ENCODE measurements around the gene C9orf57. TPM values are rescaled to one million over a fixed set of nuclear protein-coding genes. Genes with fewer than 3 reads are reported as not detected.
"Not testable (repeated sequence)": the region's sequence is repeated elsewhere in the genome, so short reads cannot be mapped to it uniquely, and the experiment has no call there.

The C9orf57 gene, protein sequence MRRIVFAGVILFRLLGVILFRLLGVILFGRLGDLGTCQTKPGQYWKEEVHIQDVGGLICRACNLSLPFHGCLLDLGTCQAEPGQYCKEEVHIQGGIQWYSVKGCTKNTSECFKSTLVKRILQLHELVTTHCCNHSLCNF
- not detected for polyA plus RNA-seq

DNA sequence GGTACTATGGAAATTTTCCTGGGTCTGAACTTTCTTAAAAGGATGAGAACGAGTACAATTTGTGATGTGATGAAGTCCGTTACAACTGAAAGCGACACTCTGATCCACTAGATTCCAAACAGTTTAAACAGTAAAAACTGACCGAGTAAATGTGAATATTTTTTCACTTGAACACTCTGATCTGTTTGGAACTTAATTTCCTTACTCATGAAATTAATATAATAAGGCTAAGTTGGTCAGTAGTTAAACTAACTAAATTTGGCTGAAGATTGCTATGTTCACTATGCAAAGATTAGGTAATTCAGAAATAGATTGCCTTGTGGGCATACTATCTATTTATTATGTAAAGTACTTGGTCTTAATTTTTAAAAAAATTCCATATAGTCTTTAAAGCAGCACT is at the start of gene C9orf57:
Gene C9orf57 (minus strand): TSS at position 101 of the 400 bp plus-strand sequence. CDS start 1,282 bp downstream, outside the sequence.
- no peak within 1 kb of the TSS for H3K27ac ChIP-seq (ENCODE audit: low read depth, low read length)

DNA sequence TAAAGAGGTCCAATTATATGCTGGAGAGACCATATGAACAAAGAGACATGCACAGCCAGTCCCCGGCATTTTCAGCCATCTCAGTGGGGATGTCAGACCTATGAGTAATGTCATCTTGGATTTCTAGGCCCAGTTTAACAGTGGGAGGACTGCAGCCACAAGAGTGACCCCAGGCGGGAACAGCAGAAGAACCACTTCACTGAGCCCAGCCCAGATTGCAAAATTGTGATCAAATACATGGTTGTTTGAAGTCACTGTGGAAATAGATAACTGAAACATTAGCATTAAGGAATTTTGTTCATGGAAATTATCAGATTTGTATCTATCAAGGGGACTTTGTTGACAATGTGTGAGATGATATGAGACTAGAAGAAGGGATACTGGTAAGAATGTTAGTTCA is 42.1 kb upstream of the C9orf57 start:
- 86 to 92% (median 87%) methylated on average over 2 of the region's 2 CpGs for WGBS, 3 donors
- H3K27ac ChIP-seq (ENCODE audit: low read depth, low read length) = no peak overlapping the region

More for the DNA sequence above, at the start of gene C9orf57:
- 93 to 97% (median 95%) methylated on average over 4 of the region's 4 CpGs for WGBS, 3 donors

DNA sequence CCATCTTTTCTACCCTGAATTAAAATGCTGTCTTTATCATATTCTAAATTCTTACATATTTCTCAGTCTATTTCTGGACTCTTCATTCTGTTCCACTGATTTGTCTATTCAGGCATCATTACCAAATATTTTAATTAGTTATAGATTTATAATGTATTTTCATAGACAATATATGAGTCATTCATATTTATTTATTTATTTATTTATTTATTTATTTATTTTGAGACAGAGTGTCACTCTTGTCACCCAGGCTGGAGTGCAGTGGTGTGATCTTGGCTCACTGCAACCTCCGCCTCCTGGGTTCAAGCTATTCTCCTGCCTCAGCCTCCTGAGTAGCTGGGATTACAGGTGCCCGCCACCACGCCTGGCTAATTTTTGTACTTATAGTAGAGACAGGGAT is 35.1 kb upstream of the C9orf57 start:
- H3K27ac ChIP-seq (ENCODE audit: low read depth, low read length) = not testable (repeated sequence)
- 59 to 83% (median 78%) methylated on average over 3 of the region's 3 CpGs for WGBS, 3 donors

DNA sequence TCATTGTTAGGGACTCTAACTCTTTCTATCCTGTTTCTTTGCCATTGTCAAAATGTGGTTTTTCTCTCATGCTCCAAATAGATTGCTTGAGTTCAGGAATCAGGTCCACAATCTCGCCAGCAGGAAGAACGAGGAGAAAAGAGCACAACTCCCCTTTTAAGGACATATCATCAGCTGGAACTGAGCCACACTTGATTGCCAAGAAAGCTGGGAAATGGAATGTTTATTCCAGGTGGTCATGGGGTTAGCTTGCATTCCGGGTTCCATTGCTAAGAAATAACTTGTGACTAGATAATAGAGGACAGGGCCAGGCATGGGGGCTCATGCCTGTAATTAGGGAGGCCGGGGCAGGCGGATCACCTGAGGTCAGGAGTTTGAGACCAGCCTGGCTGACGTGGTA is 32.4 kb upstream of the C9orf57 start:
- WGBS, 3 donors = 51 to 73% (median 72%) methylated on average over 6 of the region's 6 CpGs
- H3K27ac ChIP-seq (ENCODE audit: low read depth, low read length) = no peak overlapping the region

DNA sequence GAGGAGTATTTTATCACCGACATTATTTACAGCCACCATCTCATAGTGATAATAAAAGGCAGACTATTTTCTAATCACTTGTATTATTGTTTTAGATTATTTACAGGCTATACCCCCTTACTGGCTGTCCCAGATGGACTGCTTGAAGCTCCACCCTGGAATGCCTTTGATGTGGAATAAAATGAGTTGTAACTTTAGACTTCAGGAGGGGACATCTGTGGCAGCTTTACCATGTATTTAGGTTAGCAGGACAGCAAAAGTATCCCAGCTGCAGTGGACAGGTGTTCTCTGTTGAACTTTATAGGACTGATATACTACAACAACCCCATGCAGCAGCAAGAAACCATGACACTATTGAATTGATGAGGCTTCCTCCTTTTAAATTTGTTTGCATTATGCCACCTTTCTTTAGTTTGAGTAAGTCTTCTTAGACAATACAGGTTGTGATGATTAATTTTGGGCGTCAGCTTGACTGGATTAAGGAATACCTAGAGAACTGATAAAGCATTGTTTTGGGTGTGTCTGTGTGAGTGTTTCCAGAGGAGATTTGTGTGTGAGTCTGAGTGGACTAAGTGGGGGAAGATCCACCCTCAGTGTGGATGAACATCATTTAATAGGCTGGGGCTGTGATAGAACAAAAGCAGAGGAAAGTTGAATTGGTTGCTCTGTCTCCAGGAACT is 29.2 kb upstream of the C9orf57 start:
- no peak overlapping the region for H3K27ac ChIP-seq (ENCODE audit: low read depth, low read length)
- WGBS, 3 donors = 67 to 84% (median 80%) methylated on average over 2 of the region's 2 CpGs

DNA sequence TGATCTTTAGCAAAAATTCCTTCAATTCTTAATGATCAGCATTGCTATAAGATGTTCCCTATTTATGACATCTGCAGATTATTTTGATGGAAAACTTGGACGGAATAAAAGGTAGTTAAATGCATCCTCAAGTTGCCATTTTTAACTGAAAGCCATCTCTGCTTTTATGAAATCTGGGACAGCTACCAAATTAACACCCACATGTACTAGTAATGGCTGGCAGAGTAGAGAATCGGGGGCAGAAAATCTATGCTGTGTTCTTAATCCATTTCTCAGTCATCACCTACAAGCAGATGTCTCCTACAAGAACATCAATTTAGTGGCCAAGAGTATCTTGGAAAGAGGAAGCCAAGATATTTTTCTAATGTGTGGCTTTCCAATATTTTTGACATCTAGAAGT is 22.1 kb upstream of the C9orf57 start:
- H3K27ac ChIP-seq (ENCODE audit: low read depth, low read length) = no peak overlapping the region
- WGBS, 3 donors = 76 to 89% (median 81%) methylated on average over 2 of the region's 2 CpGs

DNA sequence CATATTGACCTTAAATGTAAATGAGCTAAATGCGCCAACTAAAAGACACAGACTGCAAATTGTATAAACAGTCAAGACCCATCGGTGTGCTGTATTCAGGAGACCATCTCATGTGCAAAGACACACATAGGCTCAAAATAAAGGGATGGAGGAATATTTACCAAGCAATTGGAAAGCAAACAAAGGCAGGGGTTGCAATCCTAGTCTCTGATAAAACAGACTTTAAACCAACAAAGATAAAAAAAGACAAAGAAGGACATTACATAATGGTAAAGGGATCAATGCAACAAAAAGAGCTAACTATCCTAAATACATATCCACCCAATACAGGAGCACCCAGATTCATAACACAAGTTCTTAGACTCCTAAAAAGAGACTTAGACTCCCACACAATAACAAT is 14.3 kb upstream of the C9orf57 start:
- WGBS, 3 donors = 68 to 86% (median 84%) methylated on average over 2 of the region's 2 CpGs
- H3K27ac ChIP-seq (ENCODE audit: low read depth, low read length) = not testable (repeated sequence)

DNA sequence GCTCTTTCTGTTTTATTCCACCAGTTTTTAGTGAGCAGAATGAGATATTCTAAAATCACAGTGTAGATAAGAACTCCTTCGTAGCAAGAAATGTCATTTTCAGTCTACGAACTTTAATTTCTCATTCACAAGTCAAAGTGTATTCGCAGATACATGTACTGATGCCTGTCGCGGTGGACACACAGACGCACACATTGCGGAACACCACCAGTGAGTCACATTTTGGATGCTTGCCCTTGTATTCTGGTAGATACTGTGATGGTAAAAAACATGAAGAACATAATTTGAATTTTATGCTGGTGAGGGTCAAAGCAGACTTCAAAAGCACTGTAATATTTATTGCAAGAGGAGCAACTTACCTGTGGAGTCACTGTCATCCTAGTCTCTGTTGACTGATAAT is 4.7 kb upstream of the C9orf57 start:
- no peak overlapping the region for H3K27ac ChIP-seq (ENCODE audit: low read depth, low read length)
- 72 to 81% (median 77%) methylated on average over 7 of the region's 7 CpGs for WGBS, 3 donors

DNA sequence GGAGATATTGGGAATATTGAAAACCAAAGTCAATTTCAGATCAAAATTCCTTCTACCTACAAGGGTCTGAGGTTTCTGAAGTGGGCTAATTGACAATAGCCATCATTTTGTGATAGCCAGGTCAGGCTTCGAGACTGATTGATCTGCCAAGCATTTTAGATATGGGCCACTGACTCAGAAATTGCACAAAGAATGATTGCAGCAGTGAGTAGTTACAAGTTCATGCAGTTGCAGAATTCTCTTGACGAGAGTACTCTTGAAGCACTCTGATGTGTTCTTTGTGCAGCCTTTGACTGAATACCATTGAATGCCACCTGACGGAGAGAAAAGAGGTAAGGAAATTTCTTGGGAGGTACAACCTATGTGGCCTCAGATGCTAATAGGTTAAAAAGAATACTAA is 8.3 kb downstream of the C9orf57 start:
- H3K27ac ChIP-seq (ENCODE audit: low read depth, low read length) = no peak overlapping the region
- 84 to 90% (median 90%) methylated on average over 3 of the region's 3 CpGs for WGBS, 3 donors

DNA sequence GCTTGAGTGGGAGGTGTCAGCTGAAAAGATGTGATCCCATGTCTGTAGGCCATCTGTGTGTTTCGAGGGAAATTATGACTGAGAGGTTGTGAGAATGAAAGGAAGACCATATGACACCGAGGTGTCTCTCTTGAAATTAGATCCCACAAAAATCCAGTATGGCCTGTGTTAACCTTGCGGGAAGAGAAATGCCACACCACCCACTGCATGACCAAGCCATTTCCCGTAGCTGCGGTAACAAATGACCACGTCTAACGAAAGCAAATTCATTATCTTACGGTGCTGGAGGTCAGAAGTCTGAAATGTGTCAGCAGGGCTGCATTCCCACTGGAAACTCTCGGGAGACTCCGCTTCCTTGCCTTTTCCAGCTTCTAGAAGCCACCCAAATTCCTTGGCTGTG is 11.6 kb downstream of the C9orf57 start:
- H3K27ac ChIP-seq (ENCODE audit: low read depth, low read length) = no peak overlapping the region
- 77 to 86% (median 82%) methylated on average over 10 of the region's 10 CpGs for WGBS, 3 donors

DNA sequence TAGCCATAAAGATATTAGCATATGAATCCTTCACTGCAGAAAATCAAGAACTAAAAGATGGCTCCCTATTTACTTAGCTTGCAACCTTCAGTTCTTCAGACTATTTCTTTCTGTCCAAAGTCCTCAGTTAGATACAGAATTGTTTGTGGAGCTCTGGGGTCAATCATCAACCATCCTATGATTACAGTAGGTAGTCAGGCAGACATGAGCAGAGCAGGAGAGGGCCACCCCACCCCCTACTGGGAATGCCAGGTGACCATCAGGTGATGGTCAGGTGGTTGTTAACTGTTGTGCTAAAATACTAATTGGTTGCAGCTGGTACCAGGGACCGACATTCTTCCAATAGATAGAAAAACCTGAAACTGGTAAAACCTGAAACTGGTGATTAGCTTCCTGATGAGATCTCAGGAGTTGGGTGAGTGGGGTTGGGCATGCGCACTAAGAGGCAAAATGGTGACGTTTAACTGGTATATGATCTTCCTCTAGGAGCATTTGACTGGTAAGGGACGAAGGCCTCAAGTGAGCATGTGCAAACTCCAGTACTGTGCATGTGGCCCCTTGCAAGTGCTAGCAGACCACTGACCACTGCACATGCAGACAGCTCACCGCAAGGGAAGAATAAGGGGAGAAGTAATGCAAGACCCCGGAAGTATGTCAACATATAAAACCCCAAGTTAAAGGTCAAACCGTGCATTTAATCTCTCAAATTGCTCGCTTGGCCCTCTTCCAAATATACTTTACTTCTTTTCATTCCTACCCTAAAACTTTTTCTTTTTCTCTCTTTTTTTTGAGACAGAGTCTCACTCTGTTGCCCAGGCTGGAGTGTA is 13.6 kb downstream of the C9orf57 start:
- no peak overlapping the region for H3K27ac ChIP-seq (ENCODE audit: low read depth, low read length)
- WGBS, 3 donors = 78 to 90% (median 85%) methylated on average over 8 of the region's 8 CpGs

DNA sequence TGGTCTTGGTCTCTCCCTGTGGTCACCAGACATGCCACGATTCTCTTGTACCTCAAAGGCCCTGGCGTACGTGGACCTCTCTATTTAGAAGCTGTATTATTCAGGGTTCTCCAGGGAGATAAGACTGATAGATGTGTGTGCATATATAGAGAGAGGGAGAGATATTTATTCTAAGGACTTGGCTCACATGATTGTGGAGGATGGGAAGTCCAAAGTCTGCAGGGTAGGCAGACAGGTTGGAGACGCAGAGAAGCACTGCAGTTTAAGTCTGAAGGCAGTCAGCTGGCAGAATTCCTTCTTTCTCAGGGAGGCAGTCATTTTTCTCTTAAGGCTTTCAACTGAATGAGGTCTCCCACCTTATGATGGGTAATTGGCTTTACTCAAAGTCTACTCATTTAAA is 16.3 kb downstream of the C9orf57 start:
- no peak overlapping the region for H3K27ac ChIP-seq (ENCODE audit: low read depth, low read length)
- WGBS, 3 donors = 43 to 89% (median 86%) methylated on average over 4 of the region's 4 CpGs

DNA sequence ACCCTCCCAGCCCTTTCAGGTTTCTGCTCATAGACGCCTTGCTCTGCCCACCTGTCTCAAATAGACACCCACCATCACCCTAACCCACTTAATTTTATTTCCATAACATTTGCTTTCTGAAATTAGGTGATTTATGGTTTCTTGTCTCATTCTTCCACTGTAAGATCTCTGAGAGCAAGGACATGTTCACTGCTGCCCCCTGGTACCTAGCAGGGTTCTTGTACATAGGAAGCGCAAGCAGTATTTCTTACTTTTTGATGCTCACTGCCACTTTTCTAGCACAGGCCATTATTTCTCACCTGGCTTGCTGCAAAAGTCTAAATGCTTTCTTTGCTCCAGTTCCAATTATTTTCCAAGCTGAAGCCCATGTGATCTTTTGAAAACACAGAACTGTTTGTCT is 16.8 kb downstream of the C9orf57 start:
- H3K27ac ChIP-seq (ENCODE audit: low read depth, low read length) = no peak overlapping the region
- 92 to 98% (median 98%) methylated on average over 2 of the region's 2 CpGs for WGBS, 3 donors

DNA sequence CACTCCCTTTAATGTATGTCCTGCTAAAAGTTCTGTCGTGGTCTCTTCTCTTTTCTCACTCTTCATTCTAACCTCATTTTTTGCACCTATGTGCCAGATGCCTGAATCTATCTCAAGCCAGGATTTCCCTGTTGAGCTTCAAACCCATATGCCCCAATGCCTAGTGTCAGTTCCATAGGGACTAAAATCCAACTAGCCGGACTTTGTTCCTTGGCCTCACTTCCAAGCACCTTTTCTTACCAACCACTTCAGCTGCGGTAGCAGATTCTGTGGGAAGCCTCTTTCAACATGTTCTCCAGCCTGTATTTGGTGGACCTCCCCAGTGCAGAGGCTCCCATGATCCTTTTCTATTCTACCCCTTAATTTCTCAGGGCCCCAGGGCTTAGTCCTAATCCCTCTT is 17.5 kb downstream of the C9orf57 start:
- WGBS, 3 donors = 84 to 98% (median 85%) methylated on average over 3 of the region's 3 CpGs
- no peak overlapping the region for H3K27ac ChIP-seq (ENCODE audit: low read depth, low read length)

DNA sequence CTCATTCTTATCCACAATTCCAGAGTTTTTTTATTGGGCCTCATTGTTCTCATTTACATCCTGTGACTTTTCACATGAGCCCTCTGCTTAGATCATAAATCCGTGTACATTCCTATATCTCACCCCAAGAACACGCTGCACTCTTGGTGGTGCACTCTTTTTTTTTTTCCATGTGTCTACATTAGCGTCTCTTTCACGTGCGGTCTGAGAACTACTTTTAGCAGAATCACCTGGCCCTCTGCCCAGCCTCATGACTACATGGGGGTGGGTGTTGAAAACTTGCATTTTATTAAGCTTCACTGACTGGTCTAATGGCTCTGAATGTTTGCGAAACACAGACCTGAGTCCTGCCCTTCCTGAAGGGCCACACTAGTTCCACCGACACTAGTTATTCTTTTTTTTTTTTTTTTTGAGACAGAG is 18.6 kb downstream of the C9orf57 start:
- no peak overlapping the region for H3K27ac ChIP-seq (ENCODE audit: low read depth, low read length)
- WGBS, 3 donors = 11 to 43% (median 13%) methylated on average over 7 of the region's 7 CpGs

DNA sequence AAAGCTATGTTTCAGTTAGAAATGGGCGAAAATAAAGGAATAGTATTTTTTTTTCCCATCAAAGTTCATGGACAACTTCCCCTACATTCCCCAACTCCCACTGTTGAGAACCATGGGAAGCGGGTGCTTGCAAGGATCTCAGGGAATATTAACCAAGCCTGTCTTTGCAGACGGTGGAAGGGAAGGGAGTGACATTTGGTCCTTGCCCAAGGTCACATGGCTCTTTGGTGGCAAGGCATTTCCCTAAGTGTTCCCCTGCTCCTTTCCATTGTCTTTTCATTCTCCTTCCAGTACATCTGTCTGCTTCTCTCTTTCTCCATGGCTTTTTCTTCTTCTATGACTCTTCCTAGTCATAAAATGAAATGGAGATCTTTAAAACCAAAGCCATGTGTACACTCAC is 19.0 kb downstream of the C9orf57 start:
- 59 to 78% (median 71%) methylated on average over 3 of the region's 3 CpGs for WGBS, 3 donors
- H3K27ac ChIP-seq (ENCODE audit: low read depth, low read length) = no peak overlapping the region

DNA sequence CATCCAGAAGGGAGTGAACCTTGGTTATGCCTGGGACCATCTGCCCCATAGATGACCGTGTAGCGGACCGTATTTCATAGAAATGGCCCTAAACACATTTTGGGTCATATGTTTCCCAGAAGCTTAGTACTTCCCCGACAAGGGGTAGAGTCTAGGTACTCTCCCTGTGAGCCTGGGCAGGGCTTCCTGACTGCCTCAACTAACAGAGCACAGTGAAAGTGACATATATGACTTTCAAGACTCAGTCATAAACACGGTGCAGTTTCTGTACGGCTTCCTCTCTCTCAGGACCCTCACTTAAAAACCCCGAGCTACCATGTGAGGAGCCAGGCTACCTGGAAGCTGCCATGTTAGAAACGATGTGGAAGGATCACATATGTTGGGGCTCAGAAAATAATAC is 20.9 kb downstream of the C9orf57 start:
- H3K27ac ChIP-seq (ENCODE audit: low read depth, low read length) = no peak overlapping the region
- WGBS, 3 donors = 82 to 94% (median 86%) methylated on average over 8 of the region's 8 CpGs

DNA sequence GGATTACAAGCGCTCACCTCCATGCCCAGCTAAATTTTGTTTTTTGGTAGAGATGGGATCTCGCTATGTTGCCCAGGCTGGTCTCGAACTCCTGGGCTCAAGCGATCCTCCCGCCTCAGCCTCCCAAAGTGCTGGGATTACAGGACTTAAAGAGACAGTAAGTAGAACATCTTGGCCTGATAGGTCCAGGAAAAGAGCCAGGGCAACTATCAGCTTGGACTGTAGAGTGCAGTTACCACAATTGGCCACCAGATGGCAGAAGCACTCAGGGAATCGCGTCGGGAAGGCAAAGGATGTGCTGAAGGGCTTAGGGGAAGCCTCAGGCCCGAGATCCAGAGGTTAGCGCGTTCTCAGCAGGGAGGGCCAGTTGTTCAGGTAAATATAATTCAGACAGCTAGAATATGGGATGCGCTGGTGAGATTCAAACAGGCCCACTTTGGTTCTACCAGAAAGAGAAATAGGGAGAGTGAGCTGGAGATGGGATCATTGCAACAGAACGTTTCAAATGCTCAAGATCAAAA is 21.5 kb downstream of the C9orf57 start:
- WGBS, 3 donors = 14 to 19% (median 19%) methylated on average over 13 of the region's 13 CpGs
- no peak overlapping the region for H3K27ac ChIP-seq (ENCODE audit: low read depth, low read length)

DNA sequence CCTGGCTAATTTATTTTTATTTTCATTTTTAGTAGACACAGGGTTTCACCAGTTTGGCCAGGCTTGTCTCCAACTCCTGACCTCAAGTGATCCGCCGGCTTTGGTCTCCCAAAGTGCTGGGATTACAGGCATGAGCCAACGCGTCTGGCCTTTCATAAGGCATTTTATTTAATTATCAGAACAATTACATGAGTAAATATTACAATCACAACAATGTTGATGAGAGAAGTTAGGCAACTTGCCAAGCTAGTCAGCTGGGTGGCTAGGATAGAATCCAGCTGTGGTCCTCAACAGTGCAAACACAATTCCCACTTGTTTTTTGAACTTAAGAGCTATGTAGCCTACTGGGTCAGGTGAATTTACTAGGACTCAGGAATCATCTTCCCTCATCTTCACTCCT is 22.0 kb downstream of the C9orf57 start:
- H3K27ac ChIP-seq (ENCODE audit: low read depth, low read length) = no peak overlapping the region
- 65 to 77% (median 67%) methylated on average over 4 of the region's 4 CpGs for WGBS, 3 donors
